ENCODE measurements around the gene APAF1. TPM values are rescaled to one million over a fixed set of nuclear protein-coding genes. Genes with fewer than 3 reads are reported as not detected.

APAF1 gene
- total and polyA plus RNA-seq, 9 of the 15 experiments (the other 6 are each of a cell fraction or from before 2014, with no cell fraction given), result 5.1 to 15.7 (median 9.9) TPM

GRCh38 chr12:98656289-98657101 lies 11.4 kb downstream of the APAF1 start:
- H3K79me2 ChIP-seq (ENCODE audit: control insufficient read depth, insufficient read depth, low read length), result no peaks in the 10 kb centered on the region
- 3% methylated on average over 6 of the region's 6 CpGs for WGBS (ENCODE audit: insufficient coverage, low coverage, missing lambda C conversion rate)
- in situ Hi-C loops (cut with MboI) (no loop called here), intact Hi-C loops (cut with micrococcal nuclease) (no loop called here)
- no TSS peak for BruUV-seq (replicated peaks)
- H3K4me2 ChIP-seq (ENCODE audit: insufficient read depth, low read length), result peak overlapping the region; percentile 28; the same call in 1 of the 2 replicates
- FAIRE-seq, result peak; percentile 85
- H3K4me1 ChIP-seq (replicated peaks in 1 of 2; ENCODE audit: control insufficient read depth in 2 of 2, insufficient read depth in 2 of 2, low read length in 2 of 2), result peaks cover 0 to 12% of the 10 kb centered on the region in 2 experiments; a peak in 2 of 5 replicates
- H2AFZ ChIP-seq (ENCODE audit: low read depth, low read length), result peak overlapping the region; percentile 25
- POLR2A ChIA-PET, result no interaction called here
- H3K4me3 ChIP-seq, result no peak overlapping the region
- no peaks in the 10 kb centered on the region for H3K9me3 ChIP-seq (replicated peaks; ENCODE audit: control insufficient read depth, insufficient read depth, low read depth, low read length)
- peak overlapping the region; percentile 66 for H3K27ac ChIP-seq (ENCODE audit: extremely low read depth, low read depth, low read length)
- H3K36me3 ChIP-seq (ENCODE audit: control insufficient read depth, insufficient read depth, low read length), result peaks cover 6% of the 10 kb centered on the region; the same call in 2 of the 3 replicates
- H3K27me3 ChIP-seq (ENCODE audit: control insufficient read depth in 2 of 2, insufficient read depth in 2 of 2, low read length in 2 of 2), result no peaks in the 10 kb centered on the region
- peak in 2 of 4 experiments; percentile 41 to 66 for DNase-seq (ENCODE audit: extremely low read depth in 1 of 4, low spot score in 3 of 4)
- CTCF ChIA-PET (ENCODE audit: low intra/inter-chr PET ratio), result no interaction called here
- peak; percentile 80 for ATAC-seq
- no peaks in the 10 kb centered on the region for H3K9me1 ChIP-seq (ENCODE audit: control insufficient read depth, insufficient read depth, low read length)
- no peaks in the 10 kb centered on the region for H4K20me1 ChIP-seq (replicated peaks; ENCODE audit: control insufficient read depth, insufficient read depth, low read length)
- peak overlapping the region in 1 of 2 experiments; percentile 47; a peak in 1 of 4 replicates for H3K9ac ChIP-seq (ENCODE audit: insufficient read depth in 1 of 2, low read depth in 2 of 2, low read length in 2 of 2)
- TF ChIP-seq ZNF699 (CRISPR knock-in tag; IDR thresholded peaks at IDR 0.05; ENCODE audit: insufficient replicate concordance) (no peak), PATZ1 (CRISPR knock-in tag; IDR thresholded peaks at IDR 0.05; ENCODE audit: borderline replicate concordance) (no peak), ELF2 (CRISPR knock-in tag; IDR thresholded peaks at IDR 0.05) (no peak), ESRRA (IDR thresholded peaks at IDR 0.05; ENCODE audit: borderline replicate concordance, low read depth) (no peak), ZNF445 (CRISPR knock-in tag; IDR thresholded peaks at IDR 0.05; ENCODE audit: low read depth) (no peak), TCF3 (CRISPR knock-in tag; IDR thresholded peaks at IDR 0.05) (peak; percentile 42), ESRRB (CRISPR knock-in tag; IDR thresholded peaks at IDR 0.05; ENCODE audit: borderline replicate concordance) (no peak), AFF1 (IDR thresholded peaks at IDR 0.05; ENCODE audit: low read depth in 1 of 2, partially characterized antibody in 2 of 2) (no peak), YY1 (IDR thresholded peaks at IDR 0.05; ENCODE audit: borderline replicate concordance in 1 of 3, control insufficient read depth in 1 of 3, extremely low read depth in 1 of 3, insufficient read depth in 3 of 3, insufficient read length in 1 of 3, insufficient replicate concordance in 2 of 3, low read depth in 1 of 3, low read length in 2 of 3) (no peak), BHLHE40 (IDR thresholded peaks at IDR 0.05; ENCODE audit: low read length) (no peak), IRF2 (CRISPR knock-in tag; IDR thresholded peaks at IDR 0.05) (no peak), ZNF584 (CRISPR knock-in tag; IDR thresholded peaks at IDR 0.05; ENCODE audit: low read depth) (no peak), MCM3 (IDR thresholded peaks at IDR 0.05) (no peak)

Data from K562 (cell line).